HCT116 (cell line): ENCODE measurements around the gene TARBP1. TPM values are rescaled to one million over a fixed set of nuclear protein-coding genes. Genes with fewer than 3 reads are reported as not detected.

Experiments used
- ATAC-seq: fragments of 200-7000 bp; cut with Tn5 transposase; 2 replicates; pipeline ENCODE4 v1.9.1; 2020; ENCODE audit warnings: mild to moderate bottlenecking, moderate library complexity
- BruUV-seq: library from RNA; stranded (reverse); fragments of 400-500 nt; replicated peaks from 2 replicates; lab custom pipeline; 2021; lab: Mats Ljungman, UMichigan
- CTCF ChIA-PET: fragments of 300-600 bp; sonication (Branson Sonifier 250); formaldehyde crosslinking; loops from one replicate; lab custom pipeline; 2021; ENCODE audit warnings: antibody characterized with exemption; lab: Charles Lee
- POLR2A ChIA-PET: fragments of 300-600, 350-600 bp; sonication (Branson Sonifier 250); formaldehyde crosslinking; loops from one replicate; lab custom pipeline; 2021; ENCODE audit warnings: antibody characterized with exemption; lab: Charles Lee
- RAD21 ChIA-PET, 2 experiments: fragments of 300-600 bp; sonication (Branson Sonifier 250); formaldehyde crosslinking; loops; one replicate each; lab custom pipeline; 2023; ENCODE audit warnings: low total read pairs in 2 of 2; ENCODE audit not compliant: uncharacterized antibody in 2 of 2, unreplicated experiment in 2 of 2, low non-redundant PET in 1 of 2; lab: Charles Lee
- DNase-seq: peaks from one replicate; pipeline ENCODE4 v3.0.0-alpha.2; 2010; ENCODE audit warnings: low read depth, low spot score
- H2AFZ ChIP-seq: fragments of 200-600 bp; shearing (Covaris generic), sonication (generic); 2 replicates; pipeline ENCODE4 v1.6.1; 2017; ENCODE audit warnings: low read depth, mixed run types, mixed read lengths, antibody characterized with exemption, low read length; ENCODE audit not compliant: poor library complexity, severe bottlenecking
- H3K27ac ChIP-seq: 2 replicates; pipeline ENCODE4 v1.5.1; 2012; ENCODE audit warnings: low read depth, low read length
- H3K27me3 ChIP-seq: fragments of 200-600 bp; sonication (generic); 2 replicates; pipeline ENCODE4 v1.6.1; 2016; ENCODE audit warnings: mixed run types, low read length, mixed read lengths; ENCODE audit not compliant: insufficient read depth
- H3K36me3 ChIP-seq, 2 experiments: fragments of 200-500 bp in 1 of 2; fragments of 200-600 bp in 1 of 2; sonication (Bioruptor generic) in 1 of 2; sonication (generic) in 1 of 2; 2 replicates each; pipeline versions ENCODE4 v1.5.1 to v1.6.1; 2014 to 2016; ENCODE audit warnings: low read length in 2 of 2, inconsistent platforms in 1 of 2, mixed read lengths in 1 of 2, mixed run types in 1 of 2; ENCODE audit not compliant: insufficient read depth in 2 of 2, control insufficient read depth in 1 of 2
- H3K4me1 ChIP-seq, 2 experiments: fragments of 200-600 bp in 1 of 2; sonication (generic) in 1 of 2; 2 replicates each; pipeline versions ENCODE4 v1.5.1 to v1.6.1; 2012 to 2017; ENCODE audit warnings: low read length in 2 of 2, inconsistent platforms in 1 of 2, mild to moderate bottlenecking in 1 of 2, mixed read lengths in 1 of 2, mixed run types in 1 of 2, moderate library complexity in 1 of 2; ENCODE audit not compliant: insufficient read depth in 2 of 2, control insufficient read depth in 1 of 2
- H3K4me2 ChIP-seq: fragments of 200-600 bp; sonication (generic); 2 replicates; pipeline ENCODE4 v1.6.1; 2017; ENCODE audit warnings: mixed run types, low read length, mixed read lengths
- H3K4me3 ChIP-seq, 2 experiments: fragments of 200-600 bp in 1 of 2; sonication (generic) in 1 of 2; replicated peaks in 1 of 2; 2 replicates each; pipeline ENCODE4 v1.5.1; 2011 to 2016; ENCODE audit warnings: low read length in 2 of 2, control low read depth in 1 of 2, low read depth in 1 of 2, mild to moderate bottlenecking in 1 of 2, mixed read lengths in 1 of 2, mixed run types in 1 of 2
- H3K79me2 ChIP-seq: fragments of 200-600 bp; sonication (generic); 2 replicates; pipeline ENCODE4 v1.6.1; 2017; ENCODE audit warnings: mild to moderate bottlenecking, mixed run types, low read length, moderate library complexity, mixed read lengths; ENCODE audit not compliant: insufficient read depth
- H3K9ac ChIP-seq: fragments of 200-600 bp; sonication (generic); 2 replicates; pipeline ENCODE4 v1.6.1; 2016; ENCODE audit warnings: low read length, mixed read lengths
- H3K9me2 ChIP-seq: fragments of 200-600 bp; sonication (generic), shearing (Covaris generic); 2 replicates; pipeline ENCODE4 v1.6.1; 2017; ENCODE audit warnings: mixed run types, mild to moderate bottlenecking, moderate library complexity; ENCODE audit not compliant: insufficient read depth
- H3K9me3 ChIP-seq, 2 experiments: fragments of 200-500 bp in 1 of 2; fragments of 200-600 bp in 1 of 2; sonication (Bioruptor generic) in 1 of 2; sonication (generic) in 1 of 2; 2 replicates each; pipeline ENCODE4 v1.6.1; 2014 to 2017; ENCODE audit warnings: low read length in 2 of 2, mixed read lengths in 2 of 2, inconsistent platforms in 1 of 2, low read depth in 1 of 2, mild to moderate bottlenecking in 1 of 2, mixed run types in 1 of 2, moderate library complexity in 1 of 2; ENCODE audit not compliant: control insufficient read depth in 1 of 2, insufficient read depth in 1 of 2
- H4K20me1 ChIP-seq: fragments of 200-600 bp; sonication (generic), shearing (Covaris generic); 2 replicates; pipeline ENCODE4 v1.6.1; 2017; ENCODE audit warnings: mixed run types, mild to moderate bottlenecking, moderate library complexity; ENCODE audit not compliant: insufficient read depth
- CBX3 ChIP-seq: IDR thresholded peaks from 2 replicates; pipeline ENCODE4 v1.6.1; 2012; ENCODE audit warnings: low read depth
- ELF1 ChIP-seq: IDR thresholded peaks from 2 replicates; pipeline ENCODE4 v1.6.1; 2012; ENCODE audit warnings: low read depth, borderline replicate concordance
- EZH2phosphoT487 ChIP-seq: fragments of 200-600 bp; IDR thresholded peaks from 2 replicates; pipeline ENCODE4 v1.6.1; 2018; ENCODE audit warnings: antibody characterized with exemption, borderline replicate concordance
- FOSL1 ChIP-seq: IDR thresholded peaks from 2 replicates; pipeline ENCODE4 v1.6.1; 2012; ENCODE audit warnings: low read depth
- JUND ChIP-seq: IDR thresholded peaks from 2 replicates; pipeline ENCODE4 v1.6.1; 2012
- POLR2AphosphoS5 ChIP-seq: IDR thresholded peaks from 2 replicates; pipeline ENCODE4 v1.6.1; 2011; ENCODE audit warnings: mild to moderate bottlenecking, low read depth, low read length, moderate library complexity
- RAD21 ChIP-seq: IDR thresholded peaks from 2 replicates; pipeline ENCODE4 v1.6.1; 2012; ENCODE audit warnings: low read depth, mild to moderate bottlenecking
- SIN3A ChIP-seq: IDR thresholded peaks from 2 replicates; pipeline ENCODE4 v1.6.1; 2012; ENCODE audit warnings: low read depth
- SP1 ChIP-seq: IDR thresholded peaks from 2 replicates; pipeline ENCODE4 v1.6.1; 2012; ENCODE audit warnings: low read depth
- SRF ChIP-seq: IDR thresholded peaks from 2 replicates; pipeline ENCODE4 v1.6.1; 2012; ENCODE audit warnings: low read depth
- TCF7L2 ChIP-seq: IDR thresholded peaks from 2 replicates; pipeline ENCODE4 v1.7.0; 2011; ENCODE audit warnings: borderline replicate concordance, inconsistent platforms; ENCODE audit not compliant: insufficient read depth, insufficient read length; ENCODE audit errors: extremely low read depth
- YY1 ChIP-seq: IDR thresholded peaks from 2 replicates; pipeline ENCODE4 v1.6.1; 2011; ENCODE audit warnings: low read length, low read depth, moderate library complexity, mild to moderate bottlenecking; ENCODE audit not compliant: insufficient replicate concordance; ENCODE audit errors: extremely low read depth
- ZFX ChIP-seq: fragments of 450-650 bp; IDR thresholded peaks from 2 replicates; pipeline ENCODE4 v1.6.1; 2017
- ZNF274 ChIP-seq: fragments of 200-500 bp; sonication (Bioruptor generic); IDR thresholded peaks from 2 replicates; pipeline ENCODE4 v1.6.1; 2014; ENCODE audit warnings: mild to moderate bottlenecking, low read depth, low read length, inconsistent platforms
- intact Hi-C: fragments of 100-400 bp; cut with micrococcal nuclease; formaldehyde crosslinking; loops from 2 replicates; pipeline ENCODE4 v1.10.0; 2022
- total RNA-seq: library from RNA; stranded (reverse); gene quantifications from one replicate; pipeline ENCODE4 v1.2.1, GENCODE V29; 2021; ENCODE audit not compliant: unreplicated experiment
- TF ChIP-seq, protein P1 (sequence below), 3 experiments: fragments of 200-600 bp in 1 of 3; sonication (generic) in 1 of 3; IDR thresholded peaks in 2 of 3; conservative IDR thresholded peaks in 1 of 3; 2 replicates each; pipeline ENCODE4 v1.5.1; 2012 to 2017; ENCODE audit warnings: low read depth in 2 of 3, low read length in 2 of 3, antibody characterized with exemption in 1 of 3, borderline replicate concordance in 1 of 3, control low read depth in 1 of 3, mild to moderate bottlenecking in 1 of 3, mixed read lengths in 1 of 3, mixed run types in 1 of 3, moderate library complexity in 1 of 3; ENCODE audit not compliant: insufficient read depth in 1 of 3
- TF ChIP-seq, protein P2 (sequence below): IDR thresholded peaks from 2 replicates; pipeline ENCODE4 v1.6.1; 2012
- TF ChIP-seq, protein P3 (sequence below): IDR thresholded peaks from 2 replicates; pipeline ENCODE4 v1.6.1; 2012

TARBP1 gene
- total RNA-seq, 1 experiment from 2014 or later, result 17.2 TPM

DNA sequence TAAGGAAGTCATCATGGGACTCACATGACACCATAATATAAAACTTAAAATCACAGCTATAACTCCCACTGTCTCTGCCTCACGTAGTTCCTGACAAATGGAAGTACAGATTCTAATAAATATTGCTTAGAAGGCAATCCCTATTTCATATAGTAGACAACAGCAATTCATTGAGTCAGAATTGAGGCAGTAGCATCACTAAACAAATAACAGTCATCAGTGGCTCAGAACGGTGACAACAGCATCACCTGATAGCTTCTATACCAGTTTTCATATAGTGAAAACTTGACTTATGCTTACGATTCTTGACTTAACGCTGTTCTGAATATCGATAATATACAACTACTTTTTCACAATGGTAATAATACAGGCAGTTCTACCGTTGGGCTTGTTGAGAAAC, 12.0 kb downstream of the TARBP1 start:
- CTCF ChIA-PET, result no interaction called here
- H3K27ac ChIP-seq, result no peak overlapping the region

DNA sequence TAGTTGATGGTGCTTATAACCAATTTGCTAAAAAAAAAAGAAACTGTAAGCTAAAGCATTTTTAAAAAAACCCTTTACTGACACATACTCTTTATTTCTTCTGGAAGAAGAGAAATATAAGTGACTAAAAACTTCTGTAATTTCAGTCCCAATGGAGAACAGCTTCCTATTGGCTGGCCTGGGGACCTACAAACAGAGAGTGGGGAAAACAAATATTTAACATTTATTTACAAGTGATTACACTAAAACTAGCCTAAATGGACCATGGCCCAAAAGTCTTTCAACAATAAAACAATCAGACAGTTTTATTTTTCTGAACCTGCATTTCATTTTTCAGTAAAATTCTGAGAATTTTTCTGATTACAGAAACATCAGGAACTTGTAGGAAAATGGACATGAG, 15.2 kb downstream of the TARBP1 start:
- no peak for ATAC-seq
- Histone ChIP-seq H3K79me2 (no peaks in the 10 kb centered on the region), H2AFZ (no peak overlapping the region), H3K4me1 (no peaks in the 10 kb centered on the region), H3K9me3 (no peaks in the 10 kb centered on the region), H3K36me3 (peaks cover 0 to 3% of the 10 kb centered on the region in 2 experiments; a peak in 1 of 4 replicates), H3K4me3 (no peak overlapping the region), H3K4me2 (no peak overlapping the region), H4K20me1 (no peaks in the 10 kb centered on the region), H3K27me3 (no peaks in the 10 kb centered on the region), H3K27ac (no peak overlapping the region), H3K9me2 (no peaks in the 10 kb centered on the region), H3K9ac (no peak overlapping the region)
- intact Hi-C loops, result no loop called here
- RAD21 ChIA-PET, result no interaction called here
- TF ChIP-seq, protein P1, sequence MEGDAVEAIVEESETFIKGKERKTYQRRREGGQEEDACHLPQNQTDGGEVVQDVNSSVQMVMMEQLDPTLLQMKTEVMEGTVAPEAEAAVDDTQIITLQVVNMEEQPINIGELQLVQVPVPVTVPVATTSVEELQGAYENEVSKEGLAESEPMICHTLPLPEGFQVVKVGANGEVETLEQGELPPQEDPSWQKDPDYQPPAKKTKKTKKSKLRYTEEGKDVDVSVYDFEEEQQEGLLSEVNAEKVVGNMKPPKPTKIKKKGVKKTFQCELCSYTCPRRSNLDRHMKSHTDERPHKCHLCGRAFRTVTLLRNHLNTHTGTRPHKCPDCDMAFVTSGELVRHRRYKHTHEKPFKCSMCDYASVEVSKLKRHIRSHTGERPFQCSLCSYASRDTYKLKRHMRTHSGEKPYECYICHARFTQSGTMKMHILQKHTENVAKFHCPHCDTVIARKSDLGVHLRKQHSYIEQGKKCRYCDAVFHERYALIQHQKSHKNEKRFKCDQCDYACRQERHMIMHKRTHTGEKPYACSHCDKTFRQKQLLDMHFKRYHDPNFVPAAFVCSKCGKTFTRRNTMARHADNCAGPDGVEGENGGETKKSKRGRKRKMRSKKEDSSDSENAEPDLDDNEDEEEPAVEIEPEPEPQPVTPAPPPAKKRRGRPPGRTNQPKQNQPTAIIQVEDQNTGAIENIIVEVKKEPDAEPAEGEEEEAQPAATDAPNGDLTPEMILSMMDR (IDR thresholded peaks at IDR 0.05 in 2 of 3, conservative IDR thresholded peaks at IDR 0.05 in 1 of 3; ENCODE audit: borderline replicate concordance in 1 of 3, insufficient read depth in 1 of 3, low read depth in 2 of 3, low read length in 2 of 3), result no peak
- no peak for TF ChIP-seq ZNF274
- TF ChIP-seq RAD21, result no peak
- TF ChIP-seq SIN3A, result no peak
- no peak for TF ChIP-seq SRF
- TF ChIP-seq FOSL1, result no peak
- no peak for TF ChIP-seq SP1
- TF ChIP-seq CBX3, result no peak
- TF ChIP-seq POLR2AphosphoS5, result no peak
- TF ChIP-seq EZH2phosphoT487, result no peak
- TF ChIP-seq TCF7L2, result no peak
- TF ChIP-seq JUND, result no peak
- no peak for TF ChIP-seq ZFX
- TF ChIP-seq, protein P2, sequence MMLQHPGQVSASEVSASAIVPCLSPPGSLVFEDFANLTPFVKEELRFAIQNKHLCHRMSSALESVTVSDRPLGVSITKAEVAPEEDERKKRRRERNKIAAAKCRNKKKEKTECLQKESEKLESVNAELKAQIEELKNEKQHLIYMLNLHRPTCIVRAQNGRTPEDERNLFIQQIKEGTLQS, result no peak
- TF ChIP-seq YY1, result no peak
- CTCF ChIA-PET, result no interaction called here
- POLR2A ChIA-PET, result no interaction called here
- no TSS peak for BruUV-seq
- no peak for DNase-seq

More for the DNA sequence above, 12.0 kb downstream of the TARBP1 start:
- no TSS peak for BruUV-seq
- Histone ChIP-seq H2AFZ (no peak overlapping the region), H3K4me2 (no peak overlapping the region), H4K20me1 (no peaks in the 10 kb centered on the region), H3K4me3 (no peak overlapping the region), H3K27me3 (no peaks in the 10 kb centered on the region), H3K9ac (no peak overlapping the region), H3K4me1 (no peaks in the 10 kb centered on the region), H3K36me3 (peaks cover 0 to 3% of the 10 kb centered on the region in 2 experiments; a peak in 1 of 4 replicates), H3K79me2 (no peaks in the 10 kb centered on the region), H3K9me2 (no peaks in the 10 kb centered on the region), H3K9me3 (no peaks in the 10 kb centered on the region)
- ChIA-PET POLR2A (no interaction called here), RAD21 (no interaction called here)
- intact Hi-C loops, result no loop called here
- TF ChIP-seq SP1 (no peak), ELF1 (no peak), POLR2AphosphoS5 (no peak), SRF (no peak)
- TF ChIP-seq, protein P3, sequence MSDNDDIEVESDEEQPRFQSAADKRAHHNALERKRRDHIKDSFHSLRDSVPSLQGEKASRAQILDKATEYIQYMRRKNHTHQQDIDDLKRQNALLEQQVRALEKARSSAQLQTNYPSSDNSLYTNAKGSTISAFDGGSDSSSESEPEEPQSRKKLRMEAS, result no peak
- ATAC-seq (no peak), DNase-seq (no peak)
